ENCODE data around the gene MB21D2. TPM values are rescaled to one million over a fixed set of nuclear protein-coding genes. Genes with fewer than 3 reads are reported as not detected.

MB21D2 gene
- total RNA-seq, 1 donor from 2014 or later: 42.5 TPM

DNA sequence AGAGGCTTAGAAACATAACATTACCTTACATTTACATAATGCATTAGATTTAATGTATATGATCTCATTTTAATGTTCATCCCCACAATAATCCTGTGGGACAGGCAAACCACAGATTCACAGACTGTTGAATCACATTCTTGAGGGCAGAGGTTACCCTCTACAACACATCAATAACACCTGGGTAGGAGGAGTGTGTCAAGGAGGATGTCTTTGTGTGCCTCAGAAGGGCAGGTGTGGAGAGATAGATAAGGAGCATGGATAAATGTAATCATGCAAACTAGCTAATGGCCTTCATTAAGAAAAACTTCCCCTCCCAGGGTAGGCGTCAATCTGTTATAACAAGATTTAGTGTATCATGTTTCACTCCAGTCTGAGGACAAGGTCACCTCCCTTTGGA lies 12.9 kb upstream of the MB21D2 start:
- Mint-ChIP-seq H3K4me1 (ENCODE audit: low read depth, unreplicated experiment) (peaks cover 13% of the 10 kb centered on the region), H3K27ac (ENCODE audit: unreplicated experiment) (no peak overlapping the region), H3K36me3 (ENCODE audit: unreplicated experiment) (no peaks in the 10 kb centered on the region), H3K9me3 (ENCODE audit: unreplicated experiment) (peaks cover 1% of the 10 kb centered on the region), H3K4me3 (ENCODE audit: unreplicated experiment) (no peak overlapping the region), H3K27me3 (ENCODE audit: unreplicated experiment) (peaks cover 2% of the 10 kb centered on the region)
- no peak for DNase-seq
- TF ChIP-seq, protein P1, sequence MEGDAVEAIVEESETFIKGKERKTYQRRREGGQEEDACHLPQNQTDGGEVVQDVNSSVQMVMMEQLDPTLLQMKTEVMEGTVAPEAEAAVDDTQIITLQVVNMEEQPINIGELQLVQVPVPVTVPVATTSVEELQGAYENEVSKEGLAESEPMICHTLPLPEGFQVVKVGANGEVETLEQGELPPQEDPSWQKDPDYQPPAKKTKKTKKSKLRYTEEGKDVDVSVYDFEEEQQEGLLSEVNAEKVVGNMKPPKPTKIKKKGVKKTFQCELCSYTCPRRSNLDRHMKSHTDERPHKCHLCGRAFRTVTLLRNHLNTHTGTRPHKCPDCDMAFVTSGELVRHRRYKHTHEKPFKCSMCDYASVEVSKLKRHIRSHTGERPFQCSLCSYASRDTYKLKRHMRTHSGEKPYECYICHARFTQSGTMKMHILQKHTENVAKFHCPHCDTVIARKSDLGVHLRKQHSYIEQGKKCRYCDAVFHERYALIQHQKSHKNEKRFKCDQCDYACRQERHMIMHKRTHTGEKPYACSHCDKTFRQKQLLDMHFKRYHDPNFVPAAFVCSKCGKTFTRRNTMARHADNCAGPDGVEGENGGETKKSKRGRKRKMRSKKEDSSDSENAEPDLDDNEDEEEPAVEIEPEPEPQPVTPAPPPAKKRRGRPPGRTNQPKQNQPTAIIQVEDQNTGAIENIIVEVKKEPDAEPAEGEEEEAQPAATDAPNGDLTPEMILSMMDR (IDR thresholded peaks at IDR 0.05; ENCODE audit: partially characterized antibody, unreplicated experiment): no peak

GRCh38 chr3:192929755-192930547 lies 12.3 kb upstream of the MB21D2 start:
- Mint-ChIP-seq H3K36me3 (ENCODE audit: unreplicated experiment) (no peaks in the 10 kb centered on the region), H3K9me3 (ENCODE audit: unreplicated experiment) (peaks cover 1% of the 10 kb centered on the region), H3K4me3 (ENCODE audit: unreplicated experiment) (no peak overlapping the region), H3K4me1 (ENCODE audit: low read depth, unreplicated experiment) (peaks cover 13% of the 10 kb centered on the region), H3K27ac (ENCODE audit: unreplicated experiment) (peak overlapping the region; percentile 13), H3K27me3 (ENCODE audit: unreplicated experiment) (peaks cover 2% of the 10 kb centered on the region)
- no peak for DNase-seq
- TF ChIP-seq, protein P1 (IDR thresholded peaks at IDR 0.05; ENCODE audit: partially characterized antibody, unreplicated experiment): no peak

GRCh38 chr3:192929146-192929545 lies 11.5 kb upstream of the MB21D2 start:
- no peaks in the 10 kb centered on the region for H3K36me3 Mint-ChIP-seq (ENCODE audit: unreplicated experiment)
- H3K4me1 Mint-ChIP-seq (ENCODE audit: low read depth, unreplicated experiment): peaks cover 13% of the 10 kb centered on the region
- no peak overlapping the region for H3K27ac Mint-ChIP-seq (ENCODE audit: unreplicated experiment)
- H3K4me3 Mint-ChIP-seq (ENCODE audit: unreplicated experiment): no peak overlapping the region
- DNase-seq: no peak
- H3K9me3 Mint-ChIP-seq (ENCODE audit: unreplicated experiment): peaks cover 1% of the 10 kb centered on the region
- peaks cover 2% of the 10 kb centered on the region for H3K27me3 Mint-ChIP-seq (ENCODE audit: unreplicated experiment)
- TF ChIP-seq, protein P1 (IDR thresholded peaks at IDR 0.05; ENCODE audit: partially characterized antibody, unreplicated experiment): no peak

DNA sequence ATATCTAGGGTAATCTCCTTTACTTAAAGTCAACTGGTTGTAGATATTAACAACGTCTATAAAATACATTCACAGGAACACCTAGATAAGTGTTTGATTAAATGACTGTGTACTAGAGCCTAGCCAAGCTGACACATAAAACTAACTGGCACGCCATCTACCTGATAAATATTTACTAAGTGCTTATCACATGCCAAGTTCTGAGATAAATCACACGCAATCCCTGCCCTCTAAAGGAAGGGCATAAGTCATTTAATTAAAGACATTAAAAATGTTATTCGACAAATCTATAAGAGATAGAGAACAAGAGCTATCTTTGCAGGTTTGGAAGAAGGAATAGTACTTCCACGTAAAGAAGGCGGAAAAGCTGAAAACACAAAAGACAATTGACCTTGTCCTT lies 11.1 kb upstream of the MB21D2 start:
- H3K36me3 Mint-ChIP-seq (ENCODE audit: unreplicated experiment): no peaks in the 10 kb centered on the region
- peaks cover 1% of the 10 kb centered on the region for H3K9me3 Mint-ChIP-seq (ENCODE audit: unreplicated experiment)
- no peak for DNase-seq
- peaks cover 2% of the 10 kb centered on the region for H3K27me3 Mint-ChIP-seq (ENCODE audit: unreplicated experiment)
- no peak overlapping the region for H3K27ac Mint-ChIP-seq (ENCODE audit: unreplicated experiment)
- TF ChIP-seq, protein P1 (IDR thresholded peaks at IDR 0.05; ENCODE audit: partially characterized antibody, unreplicated experiment): no peak
- peaks cover 15% of the 10 kb centered on the region for H3K4me1 Mint-ChIP-seq (ENCODE audit: low read depth, unreplicated experiment)
- H3K4me3 Mint-ChIP-seq (ENCODE audit: unreplicated experiment): no peak overlapping the region

GRCh38 chr3:192928016-192928415 lies 10.4 kb upstream of the MB21D2 start:
- Mint-ChIP-seq H3K27me3 (ENCODE audit: unreplicated experiment) (no peaks in the 10 kb centered on the region), H3K9me3 (ENCODE audit: unreplicated experiment) (peaks cover 1% of the 10 kb centered on the region), H3K4me1 (ENCODE audit: low read depth, unreplicated experiment) (peaks cover 22% of the 10 kb centered on the region), H3K27ac (ENCODE audit: unreplicated experiment) (no peak overlapping the region), H3K4me3 (ENCODE audit: unreplicated experiment) (no peak overlapping the region), H3K36me3 (ENCODE audit: unreplicated experiment) (no peaks in the 10 kb centered on the region)
- no peak for DNase-seq
- TF ChIP-seq, protein P1 (IDR thresholded peaks at IDR 0.05; ENCODE audit: partially characterized antibody, unreplicated experiment): no peak
